ENCODE results near the gene MED15.

GRCh38 chr22:20558534-20558933 lies 51.1 kb downstream of the MED15 start:
- TF ChIP-seq SMC3 (IDR thresholded peaks at IDR 0.05; ENCODE audit: low read depth, low read length) (no peak), CTCF (conservative IDR thresholded peaks at IDR 0.05; ENCODE audit: low read depth, low read length) (no peak), MXI1 (IDR thresholded peaks at IDR 0.05; ENCODE audit: borderline replicate concordance, low read depth, low read length) (no peak), POLR2A (IDR thresholded peaks at IDR 0.05; ENCODE audit: low read depth, low read length) (no peak), RFX5 (IDR thresholded peaks at IDR 0.05; ENCODE audit: low read depth, low read length) (no peak), RCOR1 (IDR thresholded peaks at IDR 0.05; ENCODE audit: insufficient replicate concordance, low read length) (no peak), CEBPB (IDR thresholded peaks at IDR 0.05; ENCODE audit: low read depth, low read length) (no peak)

Measured in IMR-90 (cell line).